ENCODE data around the gene TMEM37. TPM values are rescaled to one million over a fixed set of nuclear protein-coding genes. Genes with fewer than 3 reads are reported as not detected.

TMEM37 gene
- total RNA-seq, 3 donors from 2014 or later (not counting 1 experiment from before 2014, with no cell fraction given) = not detected

- DNase-seq = no peak
- no peak overlapping the region for H3K27ac Mint-ChIP-seq
- H3K4me3 Mint-ChIP-seq = no peak overlapping the region
- Histone ChIP-seq H3K27ac (ENCODE audit: low read length) (no peak overlapping the region), H3K27me3 (ENCODE audit: control insufficient read depth, insufficient read depth, low read length) (no peaks in the 10 kb centered on the region), H3K4me1 (ENCODE audit: control insufficient read depth, insufficient read depth, low read length) (no peaks in the 10 kb centered on the region), H3K4me3 (ENCODE audit: low read length) (no peak overlapping the region), H3K9me3 (ENCODE audit: control insufficient read depth, insufficient read depth, low read length) (no peaks in the 10 kb centered on the region), H3K36me3 (ENCODE audit: control insufficient read depth, insufficient read depth, low read length) (no peaks in the 10 kb centered on the region)
- no peaks in the 10 kb centered on the region for H3K4me1 Mint-ChIP-seq
- no peak for TF ChIP-seq CTCF (IDR thresholded peaks at IDR 0.05)
- no peaks in the 10 kb centered on the region for H3K36me3 Mint-ChIP-seq
- 74% methylated on average over 5 of the region's 5 CpGs for WGBS (ENCODE audit: insufficient coverage)
- H3K27me3 Mint-ChIP-seq (ENCODE audit: low read depth in 2 of 2) = peaks cover 5 to 27% of the 10 kb centered on the region in 2 donors
- H3K9me3 Mint-ChIP-seq = no peaks in the 10 kb centered on the region
- no peak for ATAC-seq
- intact Hi-C loops (cut with micrococcal nuclease) = no loop called here
Measured at GRCh38 chr2:119408221-119408619, 23.4 kb upstream of the TMEM37 start.

DNA sequence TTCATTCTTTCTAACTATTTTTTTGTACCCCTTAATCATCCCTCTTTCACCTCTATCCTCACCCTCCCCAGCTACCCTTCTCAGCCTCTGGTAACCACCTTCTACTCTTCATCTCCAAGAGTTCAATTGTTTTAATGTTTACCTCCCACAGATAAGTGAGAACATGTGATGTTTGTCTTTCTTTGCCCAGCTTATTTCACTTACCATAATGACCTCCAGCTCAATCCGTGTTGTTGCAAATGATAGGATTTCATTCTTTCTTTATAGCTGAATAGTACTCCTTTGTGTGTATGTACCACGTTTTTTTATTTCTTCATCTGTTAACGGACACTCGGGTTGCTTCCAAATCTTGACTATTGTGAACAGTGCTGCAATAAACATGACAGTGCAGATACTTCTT, 22.1 kb upstream of the TMEM37 start:
- 97% methylated on average over 3 of the region's 4 CpGs for WGBS (ENCODE audit: insufficient coverage)
- H3K36me3 ChIP-seq (ENCODE audit: control insufficient read depth, insufficient read depth, low read length) = no peaks in the 10 kb centered on the region
- no peak overlapping the region for H3K4me3 Mint-ChIP-seq

GRCh38 chr2:119414894-119415293, 16.8 kb upstream of the TMEM37 start:
- no peak for TF ChIP-seq CTCF (IDR thresholded peaks at IDR 0.05)
- ATAC-seq = no peak
- no peak overlapping the region for H3K4me3 Mint-ChIP-seq

More for the DNA sequence above, 22.1 kb upstream of the TMEM37 start:
- no peaks in the 10 kb centered on the region for H3K27me3 ChIP-seq (ENCODE audit: control insufficient read depth, insufficient read depth, low read length)
- intact Hi-C loops (cut with micrococcal nuclease) = no loop called here
- H3K9me3 Mint-ChIP-seq = no peaks in the 10 kb centered on the region
- no peaks in the 10 kb centered on the region for H3K36me3 Mint-ChIP-seq
- H3K9me3 ChIP-seq (ENCODE audit: control insufficient read depth, insufficient read depth, low read length) = no peaks in the 10 kb centered on the region
- H3K27ac ChIP-seq (ENCODE audit: low read length) = no peak overlapping the region
- no peak for TF ChIP-seq CTCF (IDR thresholded peaks at IDR 0.05)
- no peak for DNase-seq
- ATAC-seq = no peak
- no peak overlapping the region for H3K27ac Mint-ChIP-seq
- no peaks in the 10 kb centered on the region for H3K4me1 ChIP-seq (ENCODE audit: control insufficient read depth, insufficient read depth, low read length)
- H3K27me3 Mint-ChIP-seq (ENCODE audit: low read depth in 2 of 2) = peaks cover 9 to 38% of the 10 kb centered on the region in 2 donors
- no peak overlapping the region for H3K4me3 ChIP-seq (ENCODE audit: low read length)
- no peaks in the 10 kb centered on the region for H3K4me1 Mint-ChIP-seq

GRCh38 chr2:119415630-119416029, 16.0 kb upstream of the TMEM37 start:
- ATAC-seq (no peak), DNase-seq (peak in 1 of 2 donors; percentile 6)
- Mint-ChIP-seq H3K36me3 (no peaks in the 10 kb centered on the region), H3K4me3 (no peak overlapping the region), H3K27ac (no peak overlapping the region), H3K4me1 (no peaks in the 10 kb centered on the region), H3K9me3 (no peaks in the 10 kb centered on the region), H3K27me3 (ENCODE audit: low read depth in 2 of 2) (peaks cover 10 to 31% of the 10 kb centered on the region in 2 donors)
- WGBS (ENCODE audit: insufficient coverage) = 50% methylated on average over 1 of the region's 1 CpG
- Histone ChIP-seq H3K4me1 (ENCODE audit: control insufficient read depth, insufficient read depth, low read length) (no peaks in the 10 kb centered on the region), H3K27me3 (ENCODE audit: control insufficient read depth, insufficient read depth, low read length) (no peaks in the 10 kb centered on the region), H3K27ac (ENCODE audit: low read length) (no peak overlapping the region), H3K9me3 (ENCODE audit: control insufficient read depth, insufficient read depth, low read length) (no peaks in the 10 kb centered on the region), H3K36me3 (ENCODE audit: control insufficient read depth, insufficient read depth, low read length) (no peaks in the 10 kb centered on the region), H3K4me3 (ENCODE audit: low read length) (no peak overlapping the region)
- intact Hi-C loops (cut with micrococcal nuclease) = no loop called here
- TF ChIP-seq CTCF (IDR thresholded peaks at IDR 0.05) = no peak

More at GRCh38 chr2:119414894-119415293, 16.8 kb upstream of the TMEM37 start:
- Histone ChIP-seq H3K27ac (ENCODE audit: low read length) (no peak overlapping the region), H3K9me3 (ENCODE audit: control insufficient read depth, insufficient read depth, low read length) (no peaks in the 10 kb centered on the region), H3K27me3 (ENCODE audit: control insufficient read depth, insufficient read depth, low read length) (no peaks in the 10 kb centered on the region), H3K36me3 (ENCODE audit: control insufficient read depth, insufficient read depth, low read length) (no peaks in the 10 kb centered on the region), H3K4me3 (ENCODE audit: low read length) (no peak overlapping the region), H3K4me1 (ENCODE audit: control insufficient read depth, insufficient read depth, low read length) (no peaks in the 10 kb centered on the region)
- no peaks in the 10 kb centered on the region for H3K36me3 Mint-ChIP-seq
- no peak for DNase-seq
- intact Hi-C loops (cut with micrococcal nuclease) = no loop called here
- H3K9me3 Mint-ChIP-seq = no peaks in the 10 kb centered on the region
- no peaks in the 10 kb centered on the region for H3K4me1 Mint-ChIP-seq
- 54% methylated on average over 1 of the region's 3 CpGs for WGBS (ENCODE audit: insufficient coverage)
- H3K27me3 Mint-ChIP-seq (ENCODE audit: low read depth in 2 of 2) = peaks cover 10 to 39% of the 10 kb centered on the region in 2 donors
- H3K27ac Mint-ChIP-seq = no peak overlapping the region

Measured in natural killer cell (primary cell).